Measurements from ENCODE around the gene DYSF.

Gene DYSF

GRCh38 chr2:71668326-71669057 lies 215.1 kb downstream of the DYSF start:
- TF ChIP-seq EZH2phosphoT487 (IDR thresholded peaks at IDR 0.05; ENCODE audit: borderline replicate concordance) = no peak
- no peak for TF ChIP-seq CTCF (conservative IDR thresholded peaks at IDR 0.05; ENCODE audit: low read length)
- H2AFZ ChIP-seq (ENCODE audit: low read length) = no peak overlapping the region
- no peaks in the 10 kb centered on the region for H3K9me3 ChIP-seq (ENCODE audit: insufficient read depth, low read depth, low read length)
- no peaks in the 10 kb centered on the region for H3K79me2 ChIP-seq (ENCODE audit: insufficient read depth, low read length)
- no peaks in the 10 kb centered on the region for H4K20me1 ChIP-seq (ENCODE audit: insufficient read depth, low read length, poor library complexity, severe bottlenecking)
- no peak overlapping the region for H3K9ac ChIP-seq (ENCODE audit: low read depth, low read length, poor library complexity, severe bottlenecking)
- no peaks in the 10 kb centered on the region for H3K27me3 ChIP-seq (ENCODE audit: insufficient read depth, low read length, poor library complexity, severe bottlenecking)
- no peak overlapping the region for H3K4me2 ChIP-seq (ENCODE audit: low read depth, low read length, poor library complexity, severe bottlenecking)
- no peaks in the 10 kb centered on the region for H3K4me1 ChIP-seq (ENCODE audit: insufficient read depth, low read length, poor library complexity, severe bottlenecking)
- no peaks in the 10 kb centered on the region for H3K9me2 ChIP-seq (replicated peaks; ENCODE audit: low read depth, low read length)
- no peaks in the 10 kb centered on the region for H3F3A ChIP-seq (ENCODE audit: low read depth)
- no peaks in the 10 kb centered on the region for H3K36me3 ChIP-seq (ENCODE audit: insufficient read depth, low read length)
- H3K4me3 ChIP-seq (ENCODE audit: low read length, poor library complexity, severe bottlenecking) = no peak overlapping the region

- Histone ChIP-seq H4K20me1 (ENCODE audit: insufficient read depth, low read length, poor library complexity, severe bottlenecking) (no peaks in the 10 kb centered on the region), H3K27me3 (ENCODE audit: insufficient read depth, low read length, poor library complexity, severe bottlenecking) (no peaks in the 10 kb centered on the region), H3K36me3 (ENCODE audit: insufficient read depth, low read length) (no peaks in the 10 kb centered on the region), H2AFZ (ENCODE audit: low read length) (no peak overlapping the region), H3K4me2 (ENCODE audit: low read depth, low read length, poor library complexity, severe bottlenecking) (no peak overlapping the region), H3K9me3 (ENCODE audit: insufficient read depth, low read depth, low read length) (no peaks in the 10 kb centered on the region), H3K4me1 (ENCODE audit: insufficient read depth, low read length, poor library complexity, severe bottlenecking) (no peaks in the 10 kb centered on the region), H3K4me3 (ENCODE audit: low read length, poor library complexity, severe bottlenecking) (no peak overlapping the region), H3K9ac (ENCODE audit: low read depth, low read length, poor library complexity, severe bottlenecking) (no peak overlapping the region), H3K79me2 (ENCODE audit: insufficient read depth, low read length) (no peaks in the 10 kb centered on the region), H3F3A (ENCODE audit: low read depth) (no peaks in the 10 kb centered on the region), H3K9me2 (replicated peaks; ENCODE audit: low read depth, low read length) (no peaks in the 10 kb centered on the region)
- TF ChIP-seq EZH2phosphoT487 (IDR thresholded peaks at IDR 0.05; ENCODE audit: borderline replicate concordance) = no peak
- TF ChIP-seq CTCF (conservative IDR thresholded peaks at IDR 0.05; ENCODE audit: low read length) = no peak
Observed at GRCh38 chr2:71669058-71669456, 215.7 kb downstream of the DYSF start.

- Histone ChIP-seq H3K36me3 (ENCODE audit: insufficient read depth, low read length) (no peaks in the 10 kb centered on the region), H3K9ac (ENCODE audit: low read depth, low read length, poor library complexity, severe bottlenecking) (no peak overlapping the region), H2AFZ (ENCODE audit: low read length) (no peak overlapping the region), H3K4me1 (ENCODE audit: insufficient read depth, low read length, poor library complexity, severe bottlenecking) (no peaks in the 10 kb centered on the region), H4K20me1 (ENCODE audit: insufficient read depth, low read length, poor library complexity, severe bottlenecking) (no peaks in the 10 kb centered on the region), H3F3A (ENCODE audit: low read depth) (no peaks in the 10 kb centered on the region), H3K9me3 (ENCODE audit: insufficient read depth, low read depth, low read length) (no peaks in the 10 kb centered on the region), H3K79me2 (ENCODE audit: insufficient read depth, low read length) (no peaks in the 10 kb centered on the region), H3K27me3 (ENCODE audit: insufficient read depth, low read length, poor library complexity, severe bottlenecking) (no peaks in the 10 kb centered on the region), H3K4me3 (ENCODE audit: low read length, poor library complexity, severe bottlenecking) (no peak overlapping the region), H3K4me2 (ENCODE audit: low read depth, low read length, poor library complexity, severe bottlenecking) (no peak overlapping the region), H3K9me2 (replicated peaks; ENCODE audit: low read depth, low read length) (no peaks in the 10 kb centered on the region)
- TF ChIP-seq CTCF (conservative IDR thresholded peaks at IDR 0.05; ENCODE audit: low read length) (no peak), EZH2phosphoT487 (IDR thresholded peaks at IDR 0.05; ENCODE audit: borderline replicate concordance) (no peak)
Observed at GRCh38 chr2:71669628-71670429, 216.5 kb downstream of the DYSF start.
